Ectodermal cell (in vitro differentiated cells): ENCODE results near the gene CD80.
A peak's percentile ranks its signal among the peaks of the same experiment; 100 is the strongest.

Experiments
- H3K27ac ChIP-seq: 2 replicates; pipeline ENCODE4 v1.7.0; 2013; ENCODE audit warnings: mild to moderate bottlenecking, low read depth, low read length; ENCODE audit not compliant: insufficient read depth, poor library complexity, severe bottlenecking
- H3K27me3 ChIP-seq: 2 replicates; pipeline ENCODE4 v1.7.0; 2013; ENCODE audit warnings: mild to moderate bottlenecking, low read length; ENCODE audit not compliant: insufficient read depth, control insufficient read depth, poor library complexity, severe bottlenecking
- H3K36me3 ChIP-seq: one replicate; pipeline ENCODE4 v1.7.0; 2013; ENCODE audit warnings: low read length; ENCODE audit not compliant: control insufficient read depth, insufficient read depth
- H3K4me1 ChIP-seq: one replicate; pipeline ENCODE4 v1.7.0; 2013; ENCODE audit warnings: low read length; ENCODE audit not compliant: control insufficient read depth, insufficient read depth
- H3K4me3 ChIP-seq: 2 replicates; pipeline ENCODE4 v1.7.0; 2013; ENCODE audit warnings: low read depth, low read length, control low read depth; ENCODE audit not compliant: insufficient read depth
- H3K9me3 ChIP-seq: 2 replicates; pipeline ENCODE4 v1.7.0; 2013; ENCODE audit warnings: mild to moderate bottlenecking, low read length, moderate library complexity; ENCODE audit not compliant: control insufficient read depth
- WGBS, 2 experiments: methylation state at CpG; one replicate each; pipeline ENCODE4 v1.1.7; 2013; ENCODE audit warnings: missing lambda C conversion rate in 2 of 2; 5-methylcytosine and 5-hydroxymethylcytosine counted together

CD80 gene

GRCh38 chr3:119506631-119507030, 52.8 kb downstream of the CD80 start:
- Histone ChIP-seq H3K27me3 (no peaks in the 10 kb centered on the region), H3K4me1 (no peaks in the 10 kb centered on the region), H3K36me3 (peaks cover 8% of the 10 kb centered on the region), H3K4me3 (no peak overlapping the region), H3K27ac (no peak overlapping the region), H3K9me3 (no peaks in the 10 kb centered on the region)
- WGBS, 2 experiments, result 95 to 98% methylated on average over 3 to 4 of the region's 4 CpGs

- Histone ChIP-seq H3K27me3 (no peaks in the 10 kb centered on the region), H3K4me3 (no peak overlapping the region), H3K36me3 (peaks cover 8% of the 10 kb centered on the region), H3K4me1 (peaks cover 10% of the 10 kb centered on the region), H3K27ac (no peak overlapping the region), H3K9me3 (no peaks in the 10 kb centered on the region)
- WGBS, 2 experiments, result 94 to 100% methylated on average over 1 to 2 of the region's 2 CpGs
Measured at GRCh38 chr3:119500901-119501300, 58.5 kb downstream of the CD80 start.

- WGBS, 2 experiments, result 91% methylated on average over 2 to 3 of the region's 4 CpGs
- H3K4me1 ChIP-seq, result peaks cover 10% of the 10 kb centered on the region
- H3K9me3 ChIP-seq, result no peaks in the 10 kb centered on the region
- no peak overlapping the region for H3K4me3 ChIP-seq
- peaks cover 8% of the 10 kb centered on the region for H3K36me3 ChIP-seq
- no peak overlapping the region for H3K27ac ChIP-seq
- no peaks in the 10 kb centered on the region for H3K27me3 ChIP-seq
Measured at GRCh38 chr3:119500265-119500664, 59.1 kb downstream of the CD80 start.

GRCh38 chr3:119498186-119499011, 61.0 kb downstream of the CD80 start, which contains the start of gene TIMMDC1:
Gene TIMMDC1, plus strand, starts transcription at chr3:119498547. Its CDS starts 187 bp downstream, at chr3:119498734.
- Histone ChIP-seq H3K36me3 (peaks cover 3% of the 10 kb centered on the region), H3K4me3 (peak within 1 kb of the TSS; percentile 76), H3K4me1 (peaks cover 10% of the 10 kb centered on the region), H3K9me3 (no peaks in the 10 kb centered on the region), H3K27me3 (no peaks in the 10 kb centered on the region), H3K27ac (peak within 1 kb of the TSS; percentile 81)
- WGBS, 2 experiments, result 0 to 1% methylated on average over 58 of the region's 58 CpGs

- Histone ChIP-seq H3K36me3 (no peaks in the 10 kb centered on the region), H3K4me3 (peak overlapping the region; percentile 76), H3K27me3 (no peaks in the 10 kb centered on the region), H3K4me1 (peaks cover 10% of the 10 kb centered on the region), H3K9me3 (no peaks in the 10 kb centered on the region), H3K27ac (no peak overlapping the region)
- 12 to 14% methylated on average over 8 of the region's 8 CpGs for WGBS, 2 experiments
Measured at GRCh38 chr3:119497820-119498185, 61.6 kb downstream of the CD80 start.

GRCh38 chr3:119494597-119494996, 64.8 kb downstream of the CD80 start:
- no peaks in the 10 kb centered on the region for H3K9me3 ChIP-seq
- 94 to 97% methylated on average over 1 to 2 of the region's 2 CpGs for WGBS, 2 experiments
- H3K36me3 ChIP-seq, result no peaks in the 10 kb centered on the region
- H3K4me3 ChIP-seq, result no peak overlapping the region
- peaks cover 5% of the 10 kb centered on the region for H3K4me1 ChIP-seq
- H3K27me3 ChIP-seq, result no peaks in the 10 kb centered on the region
- no peak overlapping the region for H3K27ac ChIP-seq

- H3K27ac ChIP-seq, result no peak overlapping the region
- no peaks in the 10 kb centered on the region for H3K4me1 ChIP-seq
- WGBS, 2 experiments, result 93 to 94% methylated on average over 3 of the region's 3 CpGs
- no peaks in the 10 kb centered on the region for H3K9me3 ChIP-seq
- no peaks in the 10 kb centered on the region for H3K27me3 ChIP-seq
- no peaks in the 10 kb centered on the region for H3K36me3 ChIP-seq
- H3K4me3 ChIP-seq, result no peak overlapping the region
Measured at GRCh38 chr3:119492810-119493209, 66.6 kb downstream of the CD80 start.

GRCh38 chr3:119492128-119492527, 67.3 kb downstream of the CD80 start:
- no peaks in the 10 kb centered on the region for H3K4me1 ChIP-seq
- no peaks in the 10 kb centered on the region for H3K9me3 ChIP-seq
- WGBS, 2 experiments, result 86 to 95% methylated on average over 2 of the region's 2 CpGs
- H3K36me3 ChIP-seq, result no peaks in the 10 kb centered on the region
- no peak overlapping the region for H3K4me3 ChIP-seq
- H3K27ac ChIP-seq, result no peak overlapping the region
- H3K27me3 ChIP-seq, result no peaks in the 10 kb centered on the region

- Histone ChIP-seq H3K27me3 (no peaks in the 10 kb centered on the region), H3K4me1 (no peaks in the 10 kb centered on the region), H3K36me3 (no peaks in the 10 kb centered on the region), H3K9me3 (no peaks in the 10 kb centered on the region), H3K27ac (no peak overlapping the region), H3K4me3 (no peak overlapping the region)
- WGBS, 2 experiments, result 90 to 98% methylated on average over 2 of the region's 2 CpGs
Measured at GRCh38 chr3:119490153-119490552, 69.3 kb downstream of the CD80 start.

GRCh38 chr3:119485563-119485962, 73.9 kb downstream of the CD80 start:
- peaks cover 5% of the 10 kb centered on the region for H3K36me3 ChIP-seq

More at GRCh38 chr3:119485563-119485962, 73.9 kb downstream of the CD80 start:
- H3K27ac ChIP-seq, result no peak overlapping the region
- 93 to 97% methylated on average over 2 of the region's 2 CpGs for WGBS, 2 experiments
- H3K27me3 ChIP-seq, result no peaks in the 10 kb centered on the region
- H3K4me3 ChIP-seq, result no peak overlapping the region
- H3K4me1 ChIP-seq, result no peaks in the 10 kb centered on the region
- H3K9me3 ChIP-seq, result no peaks in the 10 kb centered on the region
